HG03442 (cell line): ENCODE measurements around the gene MGAT4D.
"Not testable (repeated sequence)": the region's sequence is repeated elsewhere in the genome, so short reads cannot be mapped to it uniquely, and the experiment has no call there.

Experiments
- ATAC-seq: cut with Tn5 transposase; IDR thresholded peaks from one replicate; pipeline ENCODE4 v1.9.1; 2021; ENCODE audit warnings: mild to moderate bottlenecking, moderate library complexity; ENCODE audit not compliant: unreplicated experiment

MGAT4D gene

DNA sequence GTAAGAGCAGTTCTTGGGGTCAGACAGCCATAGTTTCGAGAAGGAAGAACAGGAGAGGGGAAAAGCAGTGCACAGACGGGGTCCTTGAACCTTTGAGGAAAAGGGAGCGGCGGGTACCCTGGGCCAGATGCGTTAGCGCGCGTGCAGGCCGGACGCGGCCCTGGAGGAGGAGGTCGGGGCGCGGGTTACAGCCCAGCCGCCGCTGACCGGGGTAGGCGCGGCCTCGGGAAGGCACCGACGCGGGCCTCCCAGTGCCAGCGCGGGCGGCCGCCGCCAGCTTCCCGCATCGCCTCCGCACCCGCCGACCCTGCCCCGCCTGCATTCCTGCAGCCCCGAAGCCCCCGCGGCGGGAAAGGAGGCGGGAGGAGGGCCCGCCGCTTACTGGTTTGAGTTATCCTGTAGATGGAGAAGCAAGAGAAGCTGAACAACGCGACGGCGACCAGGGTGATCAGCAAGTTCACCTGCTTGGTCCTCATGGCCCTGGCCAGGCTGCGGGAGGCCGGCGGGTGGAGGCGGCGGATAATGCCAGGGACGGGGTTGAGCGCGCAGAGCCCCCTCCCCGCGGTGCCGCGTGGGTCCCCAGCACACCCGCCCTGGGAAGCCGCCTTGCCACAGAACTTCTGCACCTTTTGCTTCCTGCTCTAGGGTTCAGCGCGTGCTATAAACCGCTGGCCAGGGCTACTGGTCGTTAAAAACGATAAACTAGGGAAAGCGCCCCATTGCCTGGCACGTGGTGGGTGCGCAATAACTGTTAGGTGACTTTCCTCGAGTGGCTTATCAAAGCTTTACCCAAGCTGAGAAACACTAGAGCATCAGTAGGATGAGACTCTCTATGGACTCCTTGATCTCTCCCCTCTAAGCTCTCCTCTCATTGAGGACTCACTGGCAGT is at the start of gene MGAT4D:
MGAT4D (minus strand) TSS at position 547 of the 890 bp plus-strand sequence; CDS start at position 476, 71 bp downstream.
- no peak for ATAC-seq

DNA sequence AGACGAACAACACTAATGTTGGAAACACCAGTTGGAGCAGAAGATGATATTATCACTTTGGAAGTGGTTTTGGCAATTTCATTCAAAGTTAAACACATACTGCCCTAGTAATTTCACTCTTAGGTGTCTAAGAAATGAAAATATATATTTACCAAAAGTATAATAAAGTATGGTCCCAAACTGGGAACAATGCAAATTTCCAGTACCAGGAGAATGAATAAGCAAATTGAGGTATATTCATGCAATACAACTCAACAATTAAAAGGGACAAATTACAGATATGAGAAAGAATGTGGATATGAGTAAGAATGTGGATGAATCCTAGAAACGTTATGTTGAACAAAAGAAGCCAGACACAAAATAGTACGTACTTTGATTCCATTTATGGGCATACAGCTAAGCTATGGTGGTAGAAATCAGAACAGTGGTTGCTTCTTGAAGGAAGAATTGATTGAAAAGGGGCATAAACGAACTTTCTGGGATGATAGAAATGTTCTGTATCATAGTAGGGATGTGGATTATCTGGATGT is 35.9 kb upstream of the MGAT4D start:
- no peak for ATAC-seq

DNA sequence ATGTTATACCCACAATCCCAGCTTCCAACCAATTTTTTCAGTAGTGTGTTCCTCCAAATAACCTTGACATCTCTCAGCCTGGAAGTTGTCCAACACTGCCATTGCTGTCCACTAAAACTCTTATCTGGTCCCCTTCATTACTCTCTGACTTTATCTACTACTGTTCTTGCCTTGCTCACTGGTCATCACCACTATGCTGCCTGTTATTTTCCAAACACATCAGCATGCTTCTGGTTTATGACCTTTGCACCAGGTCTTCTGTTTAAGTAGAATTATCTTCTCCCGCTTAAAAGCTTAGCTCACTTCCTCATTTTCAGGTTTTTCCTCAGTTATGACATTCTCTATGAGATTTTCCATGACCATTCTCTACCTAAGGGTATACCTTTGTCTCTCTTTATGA is 31.3 kb upstream of the MGAT4D start:
- no peak for ATAC-seq

DNA sequence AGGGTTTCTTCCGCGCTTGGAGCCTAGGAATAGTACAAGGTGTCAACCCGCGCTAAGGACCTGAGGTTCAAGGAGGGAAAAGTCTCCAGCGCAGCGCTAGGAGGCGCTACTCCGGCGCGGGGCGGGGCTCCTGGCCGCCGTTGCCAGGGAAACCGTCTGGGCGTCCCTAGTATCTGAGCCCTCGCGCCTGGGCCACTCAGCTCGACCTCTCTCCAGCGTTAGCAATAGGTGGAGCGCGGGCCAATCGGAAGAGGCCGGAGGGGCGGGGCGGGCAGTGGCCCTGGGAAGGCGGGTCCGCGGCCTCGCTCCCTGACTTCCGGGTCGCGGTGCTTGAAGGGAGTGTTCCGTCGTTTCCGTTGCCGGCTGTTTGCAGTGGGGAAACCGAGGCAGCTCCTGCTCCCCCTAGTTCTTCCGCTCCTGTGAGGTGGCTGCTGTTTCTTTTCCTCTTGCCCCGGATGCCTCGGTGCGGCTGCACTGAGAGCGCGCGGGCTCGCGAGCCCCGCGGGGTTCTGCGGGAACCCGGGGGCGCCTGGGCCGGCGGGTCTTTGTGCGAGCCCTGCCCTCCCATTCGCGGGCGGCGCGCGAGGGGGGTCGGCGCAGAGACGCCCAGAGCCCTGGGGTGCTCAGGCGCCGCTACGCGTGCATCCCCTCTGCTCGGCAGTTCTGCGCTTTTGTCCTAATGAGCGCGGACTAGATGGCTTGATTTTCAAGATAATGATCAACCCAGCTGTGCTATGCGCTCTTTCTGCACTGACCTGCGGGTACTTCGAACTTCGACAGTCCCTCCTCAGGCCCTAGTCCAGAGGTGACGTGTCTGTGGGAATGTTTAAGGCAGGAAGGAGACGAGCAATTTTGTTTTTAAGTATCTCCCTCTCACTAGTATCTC is 26.0 kb upstream of the MGAT4D start, which contains the start of gene ELMOD2:
ELMOD2 (plus strand) TSS at position 312 of the 886 bp plus-strand sequence. CDS start 1,261 bp downstream, outside the sequence.
- ATAC-seq: peak; percentile 100

DNA sequence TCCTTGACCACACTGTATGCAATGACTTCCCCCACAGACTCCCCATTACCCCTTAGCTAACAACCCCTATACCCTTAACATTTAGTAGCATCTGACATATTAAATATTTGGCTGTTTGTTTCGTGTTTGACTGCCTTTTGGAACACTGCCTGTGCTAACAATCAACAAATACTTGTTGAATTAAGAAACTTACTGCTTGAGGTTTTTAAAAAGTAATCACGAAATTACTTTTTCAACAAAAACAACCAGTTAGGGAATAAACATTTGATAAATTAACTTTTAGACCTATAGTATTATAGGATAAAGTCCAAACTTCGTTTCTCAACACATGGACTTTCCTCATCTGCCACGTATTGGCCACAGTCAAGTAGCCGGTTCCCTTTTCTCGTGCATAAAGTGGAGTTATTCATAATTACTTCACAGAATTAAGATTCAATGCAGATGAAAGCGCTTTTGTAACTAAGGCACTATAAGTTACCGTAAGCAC is 25.3 kb upstream of the MGAT4D start:
- ATAC-seq: peak; percentile 6

DNA sequence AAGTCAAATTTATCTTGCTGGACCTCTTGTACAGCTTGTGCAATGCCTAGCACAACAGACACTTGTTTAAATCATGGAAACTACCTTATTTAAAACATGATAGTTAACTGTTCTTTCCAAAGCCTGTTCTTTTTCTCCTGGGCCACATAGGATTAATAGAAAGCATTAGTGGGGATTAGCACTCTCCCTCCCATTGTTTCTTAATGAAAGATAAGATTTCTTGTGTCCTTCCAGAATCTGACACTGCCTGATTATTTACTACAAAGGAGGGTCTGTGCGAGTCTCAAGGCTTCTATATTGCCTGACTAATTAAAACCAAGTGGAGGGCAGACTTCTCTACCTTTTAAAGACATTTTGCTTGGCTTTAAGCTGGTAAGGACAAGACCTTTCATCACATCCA is 17.3 kb upstream of the MGAT4D start:
- ATAC-seq: no peak

DNA sequence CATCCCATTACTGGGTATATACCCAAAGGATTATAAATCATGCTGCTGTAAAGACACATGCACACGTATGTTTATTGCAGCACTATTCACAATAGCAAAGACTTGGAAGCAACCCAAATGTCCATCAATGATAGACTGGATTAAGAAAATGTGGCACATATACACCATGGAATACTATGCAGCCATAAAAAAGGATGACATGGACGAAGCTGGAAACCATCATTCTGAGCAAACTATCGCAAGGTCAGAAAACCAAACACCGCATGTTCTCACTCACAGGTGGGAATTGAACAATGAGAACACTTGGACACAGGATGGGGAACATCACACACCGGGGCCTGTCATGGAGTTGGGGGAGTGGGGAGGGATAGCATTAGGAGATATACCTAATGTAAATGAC is 15.7 kb upstream of the MGAT4D start:
- not testable (repeated sequence) for ATAC-seq

DNA sequence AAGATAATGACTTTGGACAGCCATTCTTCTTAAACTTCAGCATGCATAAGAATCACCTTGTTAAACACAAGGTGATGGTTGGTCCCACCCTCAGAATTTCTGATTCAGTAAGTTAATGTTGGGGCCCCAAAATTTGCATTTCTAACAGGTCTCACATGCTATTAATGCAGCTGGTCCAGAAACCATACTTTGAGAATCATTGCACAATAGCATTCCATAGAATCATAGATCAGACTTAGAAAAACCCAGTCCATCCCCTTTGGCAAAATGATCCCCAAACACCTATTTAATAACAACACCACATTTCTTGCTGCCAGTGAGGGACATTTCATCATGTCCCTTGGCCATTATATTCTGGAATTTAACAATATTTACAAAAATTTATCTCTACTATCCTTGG is 6.2 kb upstream of the MGAT4D start:
- ATAC-seq: no peak

DNA sequence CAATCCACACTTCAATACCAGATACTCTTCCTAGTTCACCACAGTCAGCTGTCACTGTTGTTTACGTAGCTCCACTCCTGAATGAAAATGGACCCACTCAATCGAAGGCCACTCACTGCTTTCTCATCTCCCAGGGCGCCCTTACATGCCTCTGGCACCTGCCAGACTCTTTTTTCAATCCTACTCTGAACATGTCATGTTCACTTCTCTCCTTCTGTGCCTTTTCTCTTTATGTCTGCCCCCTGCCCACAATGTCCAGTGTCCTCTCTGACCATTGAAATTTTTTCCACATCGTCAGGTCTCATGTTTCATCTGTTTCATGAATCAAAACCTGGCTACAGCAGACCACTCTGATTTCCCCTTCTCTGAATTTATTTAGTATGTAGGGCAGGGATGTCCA is 1.3 kb upstream of the MGAT4D start:
- no peak for ATAC-seq

DNA sequence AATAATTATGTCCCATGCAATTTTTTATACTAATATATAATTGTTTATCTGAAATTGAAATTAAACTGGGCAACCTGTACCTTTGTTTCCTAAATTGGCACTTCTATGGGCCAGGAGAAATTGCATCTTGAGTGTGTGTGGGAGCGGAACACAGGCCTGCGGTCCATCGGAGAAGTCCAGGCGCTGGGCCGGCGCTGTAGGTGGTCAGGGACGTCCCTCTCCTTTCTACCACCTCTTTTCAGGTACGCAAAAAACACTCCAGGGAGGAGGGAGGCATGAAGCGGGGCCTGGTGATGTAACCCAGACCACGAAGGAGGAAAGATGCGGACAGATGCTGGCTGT is 717 bp downstream of the MGAT4D start:
- no peak for ATAC-seq

DNA sequence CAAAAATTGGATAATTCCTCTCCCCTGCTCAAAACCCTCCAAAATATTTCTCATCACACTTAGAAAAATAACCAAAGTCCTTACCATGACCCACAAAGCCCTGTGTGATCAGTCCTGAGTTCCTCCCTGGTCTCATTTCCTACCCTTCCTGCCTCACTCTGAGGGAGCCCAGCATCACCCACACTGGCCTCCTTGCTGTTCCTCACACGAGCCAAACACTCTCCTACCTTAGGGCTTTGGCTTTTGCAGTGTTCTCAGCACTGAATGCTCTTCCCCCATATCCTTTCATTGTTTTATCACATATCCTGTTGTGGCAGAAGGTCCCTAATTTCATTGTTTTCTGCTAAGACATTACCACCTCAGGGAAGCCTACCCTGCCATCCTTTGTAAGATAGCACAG is 12.2 kb downstream of the MGAT4D start:
- no peak for ATAC-seq

DNA sequence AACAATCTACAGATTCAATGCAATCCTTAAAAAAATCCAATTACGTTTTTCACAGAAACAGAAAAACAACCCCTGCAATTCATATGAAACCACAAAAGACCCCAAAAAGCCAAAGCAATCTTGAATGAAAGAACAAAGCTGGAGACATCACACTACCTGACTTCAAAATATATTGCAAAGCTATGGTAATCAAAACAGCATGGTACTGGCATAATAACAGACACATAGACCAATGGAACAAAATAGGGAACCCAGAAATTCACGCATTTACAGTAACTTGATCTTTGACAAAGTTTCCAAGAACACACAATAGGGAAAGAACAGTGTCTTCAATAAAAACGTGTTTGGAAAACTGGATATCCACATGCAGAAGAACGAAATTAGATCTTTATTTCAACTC is 14.6 kb downstream of the MGAT4D start:
- ATAC-seq: no peak

DNA sequence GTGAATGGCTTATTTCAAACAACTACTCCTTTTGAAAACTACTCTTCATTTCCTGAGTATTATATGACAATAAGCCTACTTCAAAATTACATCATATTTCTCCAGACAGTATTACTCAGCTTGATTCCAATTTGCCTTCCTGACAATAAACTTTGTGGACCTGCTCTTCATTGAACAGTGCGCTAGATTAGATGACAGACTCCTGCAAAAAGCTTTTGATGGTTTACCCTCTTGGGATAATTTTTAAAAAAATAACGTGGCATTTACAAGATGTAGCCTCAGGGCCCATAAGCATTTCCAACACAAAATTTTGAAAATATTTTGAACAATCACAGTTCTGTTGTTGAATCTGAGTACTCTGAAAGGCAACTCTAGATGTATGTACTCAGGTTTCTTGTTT is 25.9 kb downstream of the MGAT4D start:
- ATAC-seq: no peak

DNA sequence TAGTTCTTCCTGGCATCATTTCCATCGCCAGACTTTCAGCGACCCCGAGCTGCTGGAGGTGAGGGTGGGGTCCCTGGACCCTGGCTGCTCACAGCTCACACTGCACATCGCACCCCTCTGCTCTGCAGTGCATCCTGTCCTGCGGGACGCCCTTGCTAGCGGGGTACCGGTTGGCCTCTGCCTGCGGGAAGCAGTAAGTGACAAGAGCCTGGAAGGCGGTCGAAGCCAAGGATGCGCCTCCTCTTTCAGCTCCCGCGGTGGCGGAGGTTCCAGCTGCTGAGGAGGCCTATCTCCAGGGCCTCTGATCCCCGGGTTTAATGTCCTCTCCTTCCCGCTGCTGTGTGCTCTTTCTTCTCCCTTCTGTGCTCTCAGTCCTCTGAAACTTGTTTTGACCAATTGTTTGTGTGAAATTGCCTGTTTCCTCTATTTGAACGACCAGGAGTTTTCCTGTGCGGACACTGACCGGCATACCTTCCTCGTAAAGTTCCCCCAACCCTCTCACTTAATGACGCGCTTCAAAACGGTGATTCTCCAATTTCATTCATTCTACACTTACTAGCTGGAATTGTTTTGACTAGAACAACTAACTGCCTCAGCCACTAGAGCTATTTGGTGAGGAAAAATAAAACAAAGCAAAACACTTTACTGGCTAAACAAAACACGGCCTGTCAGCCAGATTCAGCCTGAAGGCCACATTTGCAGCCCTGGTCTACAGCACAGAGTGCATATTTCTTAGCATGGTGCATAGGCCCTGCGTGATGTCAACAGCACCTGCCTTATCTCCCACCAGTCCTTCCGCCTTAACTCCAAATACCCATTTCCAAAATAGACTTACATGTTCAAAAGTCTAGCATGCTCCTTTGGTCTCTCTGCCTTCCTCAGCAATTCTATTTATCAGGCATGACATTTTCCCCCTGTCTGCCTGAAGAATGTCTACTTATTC is 28.0 kb downstream of the MGAT4D start:
- ATAC-seq: no peak

DNA sequence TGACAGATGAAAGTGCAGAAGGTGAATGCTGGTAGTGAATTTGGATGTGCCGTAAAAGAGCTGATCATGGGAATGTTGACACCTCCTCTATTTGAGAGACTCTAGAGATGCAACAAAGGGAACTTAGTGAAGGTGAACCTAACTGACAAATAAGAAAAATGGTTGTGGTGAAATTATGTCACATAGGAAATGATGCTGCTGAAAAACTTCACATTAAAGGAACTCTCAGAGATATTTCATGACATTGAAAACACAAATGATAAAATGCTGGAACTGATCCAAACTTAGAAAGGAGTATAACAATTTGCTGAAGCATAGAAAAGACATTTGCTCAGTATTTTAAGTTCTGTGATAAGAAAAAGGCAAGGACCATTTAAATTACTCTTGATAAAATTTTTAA is 31.9 kb downstream of the MGAT4D start:
- ATAC-seq: no peak

DNA sequence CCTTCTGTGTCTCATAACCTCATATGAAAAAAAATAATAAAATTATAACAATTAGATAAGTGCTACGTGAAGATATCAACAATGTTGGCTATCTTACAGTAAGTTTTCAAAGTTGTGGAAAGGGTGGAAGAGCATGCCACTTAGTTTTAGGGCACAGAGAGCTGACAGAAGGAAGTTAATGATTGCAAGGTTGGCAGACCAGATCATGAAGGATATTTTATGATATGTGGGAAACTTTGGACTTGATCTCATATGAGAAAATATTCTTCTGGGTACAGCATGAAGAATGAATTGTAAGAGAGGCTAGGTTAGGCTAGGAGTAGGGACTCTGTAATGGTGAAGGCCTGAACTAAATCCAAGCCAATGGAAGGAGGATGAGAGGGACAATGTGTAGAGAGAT is 34.5 kb downstream of the MGAT4D start:
- no peak for ATAC-seq

DNA sequence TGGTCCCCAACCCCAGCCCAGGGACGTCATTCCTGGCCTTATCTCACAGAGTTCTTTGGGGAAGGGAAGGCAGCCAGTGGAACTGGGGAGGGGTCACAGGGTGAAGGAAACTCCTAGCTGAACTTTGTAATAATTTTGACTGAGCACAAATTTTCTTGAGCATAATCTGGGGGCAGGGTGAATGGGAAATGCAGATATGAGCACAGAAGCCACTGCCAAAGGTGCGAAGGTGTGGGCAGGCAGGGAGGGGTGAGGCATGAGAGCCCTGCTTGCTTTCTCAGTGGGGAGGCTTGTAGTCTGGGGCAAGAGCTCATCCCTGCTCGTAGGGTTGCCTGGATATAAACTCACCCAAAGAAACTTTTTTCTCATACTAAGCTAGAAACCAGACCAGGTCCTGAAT is 34.9 kb downstream of the MGAT4D start:
- ATAC-seq: no peak

DNA sequence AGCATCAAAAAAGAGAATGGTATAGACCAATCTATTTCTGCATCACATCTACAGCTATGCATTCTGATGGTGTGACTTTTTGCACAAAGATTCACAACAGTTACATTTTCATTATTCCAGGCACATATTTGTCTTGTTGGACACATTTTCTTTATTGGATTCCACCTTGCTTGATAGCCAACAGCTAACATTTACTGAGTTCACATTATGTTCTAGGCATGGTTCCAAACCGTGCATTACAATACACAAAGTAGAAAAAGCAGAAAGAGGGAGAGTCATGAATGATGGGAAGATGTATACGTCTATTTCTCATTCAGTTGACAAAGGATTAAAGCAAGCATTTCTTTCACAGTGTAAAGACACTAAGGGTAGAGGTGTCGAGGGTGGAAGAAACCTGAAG is 47.7 kb downstream of the MGAT4D start:
- no peak for ATAC-seq

DNA sequence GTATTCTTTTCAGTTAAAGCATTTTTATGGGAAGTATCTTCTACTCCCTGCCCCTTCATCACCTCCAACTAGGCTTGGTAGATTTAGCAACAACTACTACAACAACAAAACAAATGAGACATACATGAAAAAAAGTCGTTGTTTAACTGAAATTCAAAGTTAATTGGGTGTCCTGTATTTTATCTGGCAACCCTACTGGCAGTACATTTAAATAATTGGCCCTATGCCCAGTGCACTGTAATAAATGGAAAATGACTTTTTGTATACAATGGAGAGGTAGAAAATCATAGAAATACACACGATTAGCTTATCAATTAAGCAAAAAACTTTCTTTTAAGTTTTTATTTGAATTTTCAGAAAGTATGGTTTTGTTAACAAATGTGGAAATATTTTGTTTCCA is 49.3 kb downstream of the MGAT4D start:
- no peak for ATAC-seq

DNA sequence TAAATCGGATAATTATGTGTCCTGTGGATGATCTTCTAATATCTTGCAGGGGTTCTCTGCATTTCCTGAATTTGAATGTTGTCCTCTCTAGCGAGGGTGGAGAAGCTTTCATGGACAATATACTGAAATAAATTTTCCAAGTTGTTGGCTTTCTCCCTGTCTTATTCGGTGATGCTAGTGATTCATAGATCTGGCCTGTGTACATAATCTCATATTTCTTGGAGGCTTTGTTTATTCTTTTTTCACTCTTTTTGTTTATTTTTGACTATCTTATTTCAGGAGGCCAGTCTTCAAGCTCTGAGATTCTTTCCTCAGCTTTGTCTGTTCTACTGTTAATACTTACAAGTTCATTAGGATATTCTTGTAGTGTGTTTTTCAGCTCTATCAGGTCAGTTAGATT is 49.9 kb downstream of the MGAT4D start:
- no peak for ATAC-seq
